Panc1 (cell line): ENCODE data around the gene RPS6KB2.

Experiments
- POLR2AphosphoS5 ChIP-seq: IDR thresholded peaks from 2 replicates; pipeline ENCODE4 v1.6.1; 2012; ENCODE audit warnings: mild to moderate bottlenecking, low read depth, low read length, moderate library complexity
- TF ChIP-seq, protein P1 (sequence below): fragments of 450-650 bp; IDR thresholded peaks from 2 replicates; pipeline ENCODE4 v1.5.1; 2017; ENCODE audit warnings: mild to moderate bottlenecking

DNA sequence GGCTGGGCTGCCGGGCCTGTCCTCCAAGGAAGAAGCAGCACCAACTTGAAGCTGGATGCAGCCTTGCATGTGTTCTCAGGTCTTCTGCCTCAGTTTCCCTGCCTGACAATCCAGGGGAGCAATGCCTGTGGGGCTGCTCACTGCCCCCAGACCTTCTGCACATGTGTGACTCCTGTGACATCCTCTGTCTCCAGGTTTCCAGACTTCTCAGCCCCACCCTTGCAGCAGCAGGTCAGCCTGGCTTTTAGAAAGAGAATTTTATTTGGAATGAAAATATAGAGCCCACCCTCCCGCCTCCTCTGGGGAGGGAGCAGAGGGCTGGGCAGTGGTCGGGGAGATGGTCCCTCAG is 9.5 kb downstream of the RPS6KB2 start:
- TF ChIP-seq, protein P1, sequence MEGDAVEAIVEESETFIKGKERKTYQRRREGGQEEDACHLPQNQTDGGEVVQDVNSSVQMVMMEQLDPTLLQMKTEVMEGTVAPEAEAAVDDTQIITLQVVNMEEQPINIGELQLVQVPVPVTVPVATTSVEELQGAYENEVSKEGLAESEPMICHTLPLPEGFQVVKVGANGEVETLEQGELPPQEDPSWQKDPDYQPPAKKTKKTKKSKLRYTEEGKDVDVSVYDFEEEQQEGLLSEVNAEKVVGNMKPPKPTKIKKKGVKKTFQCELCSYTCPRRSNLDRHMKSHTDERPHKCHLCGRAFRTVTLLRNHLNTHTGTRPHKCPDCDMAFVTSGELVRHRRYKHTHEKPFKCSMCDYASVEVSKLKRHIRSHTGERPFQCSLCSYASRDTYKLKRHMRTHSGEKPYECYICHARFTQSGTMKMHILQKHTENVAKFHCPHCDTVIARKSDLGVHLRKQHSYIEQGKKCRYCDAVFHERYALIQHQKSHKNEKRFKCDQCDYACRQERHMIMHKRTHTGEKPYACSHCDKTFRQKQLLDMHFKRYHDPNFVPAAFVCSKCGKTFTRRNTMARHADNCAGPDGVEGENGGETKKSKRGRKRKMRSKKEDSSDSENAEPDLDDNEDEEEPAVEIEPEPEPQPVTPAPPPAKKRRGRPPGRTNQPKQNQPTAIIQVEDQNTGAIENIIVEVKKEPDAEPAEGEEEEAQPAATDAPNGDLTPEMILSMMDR, result no peak
- TF ChIP-seq POLR2AphosphoS5, result no peak
